ENCODE results near the gene TMEM108. TPM values are rescaled to one million over a fixed set of nuclear protein-coding genes. Genes with fewer than 3 reads are reported as not detected.

Gene TMEM108
- total and polyA plus RNA-seq, 2 experiments from 2014 or later: 7.4 to 15.3 TPM

DNA sequence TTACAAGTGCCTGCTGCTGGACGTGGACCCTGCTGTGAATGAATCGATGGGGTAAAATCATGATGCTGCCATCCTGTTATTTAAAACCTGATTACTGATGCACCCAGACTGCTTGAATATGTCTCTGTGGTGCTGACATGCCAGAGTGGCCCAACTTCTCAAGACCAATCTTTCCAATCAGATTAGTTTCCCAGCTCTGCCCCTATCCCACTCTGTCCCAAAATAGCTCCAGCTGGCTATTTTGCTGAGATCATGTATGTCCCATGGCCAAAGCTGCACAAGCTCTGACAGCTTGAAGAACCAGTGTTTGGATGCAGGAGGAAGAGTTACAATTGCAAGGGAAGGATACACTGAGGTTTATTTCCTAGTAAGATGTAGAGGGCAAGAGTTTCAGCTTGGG is 153.6 kb downstream of the TMEM108 start (continued):
- no peak for TF ChIP-seq ZNF331 (CRISPR knock-in tag; IDR thresholded peaks at IDR 0.05; ENCODE audit: low read depth)

GRCh38 chr3:133192363-133192945 is 154.3 kb downstream of the TMEM108 start:
- TF ChIP-seq NANOG (IDR thresholded peaks at IDR 0.05; ENCODE audit: borderline replicate concordance) (no peak), POLR2AphosphoS5 (IDR thresholded peaks at IDR 0.05; ENCODE audit: low read depth) (no peak), EZH2 (IDR thresholded peaks at IDR 0.05; ENCODE audit: low read depth, unreplicated experiment) (no peak), JUNB (IDR thresholded peaks at IDR 0.05; ENCODE audit: unreplicated experiment) (no peak), ZNF462 (CRISPR knock-in tag; IDR thresholded peaks at IDR 0.05) (no peak), ZNF331 (CRISPR knock-in tag; IDR thresholded peaks at IDR 0.05; ENCODE audit: low read depth) (no peak), STAT1 (IDR thresholded peaks at IDR 0.05; ENCODE audit: unreplicated experiment) (no peak), CREB1 (CRISPR knock-in tag; IDR thresholded peaks at IDR 0.05; ENCODE audit: low read depth) (no peak), EZH2phosphoT487 (IDR thresholded peaks at IDR 0.05; ENCODE audit: unreplicated experiment) (no peak), CTCF (conservative IDR thresholded peaks at IDR 0.05; ENCODE audit: low read depth in 2 of 2) (no peak), ZNF114 (CRISPR knock-in tag; IDR thresholded peaks at IDR 0.05) (no peak)
- TF ChIP-seq, protein P1, sequence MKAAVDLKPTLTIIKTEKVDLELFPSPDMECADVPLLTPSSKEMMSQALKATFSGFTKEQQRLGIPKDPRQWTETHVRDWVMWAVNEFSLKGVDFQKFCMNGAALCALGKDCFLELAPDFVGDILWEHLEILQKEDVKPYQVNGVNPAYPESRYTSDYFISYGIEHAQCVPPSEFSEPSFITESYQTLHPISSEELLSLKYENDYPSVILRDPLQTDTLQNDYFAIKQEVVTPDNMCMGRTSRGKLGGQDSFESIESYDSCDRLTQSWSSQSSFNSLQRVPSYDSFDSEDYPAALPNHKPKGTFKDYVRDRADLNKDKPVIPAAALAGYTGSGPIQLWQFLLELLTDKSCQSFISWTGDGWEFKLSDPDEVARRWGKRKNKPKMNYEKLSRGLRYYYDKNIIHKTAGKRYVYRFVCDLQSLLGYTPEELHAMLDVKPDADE (IDR thresholded peaks at IDR 0.05): no peak
- TF ChIP-seq, protein P2, sequence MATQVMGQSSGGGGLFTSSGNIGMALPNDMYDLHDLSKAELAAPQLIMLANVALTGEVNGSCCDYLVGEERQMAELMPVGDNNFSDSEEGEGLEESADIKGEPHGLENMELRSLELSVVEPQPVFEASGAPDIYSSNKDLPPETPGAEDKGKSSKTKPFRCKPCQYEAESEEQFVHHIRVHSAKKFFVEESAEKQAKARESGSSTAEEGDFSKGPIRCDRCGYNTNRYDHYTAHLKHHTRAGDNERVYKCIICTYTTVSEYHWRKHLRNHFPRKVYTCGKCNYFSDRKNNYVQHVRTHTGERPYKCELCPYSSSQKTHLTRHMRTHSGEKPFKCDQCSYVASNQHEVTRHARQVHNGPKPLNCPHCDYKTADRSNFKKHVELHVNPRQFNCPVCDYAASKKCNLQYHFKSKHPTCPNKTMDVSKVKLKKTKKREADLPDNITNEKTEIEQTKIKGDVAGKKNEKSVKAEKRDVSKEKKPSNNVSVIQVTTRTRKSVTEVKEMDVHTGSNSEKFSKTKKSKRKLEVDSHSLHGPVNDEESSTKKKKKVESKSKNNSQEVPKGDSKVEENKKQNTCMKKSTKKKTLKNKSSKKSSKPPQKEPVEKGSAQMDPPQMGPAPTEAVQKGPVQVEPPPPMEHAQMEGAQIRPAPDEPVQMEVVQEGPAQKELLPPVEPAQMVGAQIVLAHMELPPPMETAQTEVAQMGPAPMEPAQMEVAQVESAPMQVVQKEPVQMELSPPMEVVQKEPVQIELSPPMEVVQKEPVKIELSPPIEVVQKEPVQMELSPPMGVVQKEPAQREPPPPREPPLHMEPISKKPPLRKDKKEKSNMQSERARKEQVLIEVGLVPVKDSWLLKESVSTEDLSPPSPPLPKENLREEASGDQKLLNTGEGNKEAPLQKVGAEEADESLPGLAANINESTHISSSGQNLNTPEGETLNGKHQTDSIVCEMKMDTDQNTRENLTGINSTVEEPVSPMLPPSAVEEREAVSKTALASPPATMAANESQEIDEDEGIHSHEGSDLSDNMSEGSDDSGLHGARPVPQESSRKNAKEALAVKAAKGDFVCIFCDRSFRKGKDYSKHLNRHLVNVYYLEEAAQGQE (IDR thresholded peaks at IDR 0.05; ENCODE audit: unreplicated experiment): no peak
- Mint-ChIP-seq H3K9me3 (no peaks in the 10 kb centered on the region), H3K4me1 (peaks cover 19% of the 10 kb centered on the region), H3K27ac (peak overlapping the region; percentile 40), H3K4me3 (no peak overlapping the region), H3K36me3 (ENCODE audit: low read depth) (no peaks in the 10 kb centered on the region), H3K27me3 (ENCODE audit: insufficient read depth, low read depth, poor library complexity) (peaks cover 4% of the 10 kb centered on the region)
- Histone ChIP-seq H4K20me1 (replicated peaks; ENCODE audit: insufficient read depth) (0 out of 2 replicates have a peak, but pooled peaks cover 3% of the 10 kb centered on the region), H3K27ac (ENCODE audit: low read depth) (no peak overlapping the region), H3K79me2 (replicated peaks; ENCODE audit: insufficient read depth) (no peaks in the 10 kb centered on the region), H3K4me2 (no peak overlapping the region), H2AFZ (no peak overlapping the region), H3K4me3 (no peak overlapping the region), H3K4me1 (ENCODE audit: insufficient read depth) (no peaks in the 10 kb centered on the region; the same call in 1 of the 2 replicates), H3K9me2 (ENCODE audit: insufficient read depth) (peaks cover 9% of the 10 kb centered on the region; the same call in 1 of the 2 replicates), H3F3A (replicated peaks; ENCODE audit: low read depth) (no peaks in the 10 kb centered on the region), H3K27me3 (ENCODE audit: insufficient read depth) (no peaks in the 10 kb centered on the region), H3K36me3 (ENCODE audit: insufficient read depth) (no peaks in the 10 kb centered on the region)
- DNase-seq (ENCODE audit: low spot score): peak; percentile 58
- peak; percentile 80 for ATAC-seq
